CD4-positive, alpha-beta T cell treated with Interleukin-17A for 4 hours (primary cell): ENCODE data around the gene OSTF1.
A peak's percentile ranks its signal among the peaks of the same experiment; 100 is the strongest.

ENCODE experiments used
- DNase-seq: peaks from one replicate; pipeline ENCODE4 v3.0.0-alpha.2; 2020; ENCODE audit warnings: mixed read lengths

The OSTF1 gene

DNA sequence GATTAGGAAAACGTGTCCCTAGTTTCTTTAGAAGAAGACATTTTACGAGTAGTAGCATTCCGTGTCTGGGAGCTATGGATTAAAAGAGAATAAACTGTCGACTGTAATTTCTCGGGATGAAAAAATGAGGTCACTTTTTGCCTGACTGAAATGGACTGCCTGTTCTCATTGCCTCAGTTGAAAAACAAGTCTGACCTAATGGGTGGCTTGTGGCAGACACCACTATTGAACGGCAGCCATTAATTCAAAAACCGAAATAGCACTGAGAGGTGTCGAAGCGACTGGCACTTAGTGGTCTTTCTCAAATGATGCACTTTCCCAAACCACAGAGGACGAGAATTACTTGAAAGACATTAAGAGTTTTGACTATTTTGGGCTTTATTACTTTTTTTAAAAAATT lies 35.4 kb downstream of the OSTF1 start:
- no peak for DNase-seq

DNA sequence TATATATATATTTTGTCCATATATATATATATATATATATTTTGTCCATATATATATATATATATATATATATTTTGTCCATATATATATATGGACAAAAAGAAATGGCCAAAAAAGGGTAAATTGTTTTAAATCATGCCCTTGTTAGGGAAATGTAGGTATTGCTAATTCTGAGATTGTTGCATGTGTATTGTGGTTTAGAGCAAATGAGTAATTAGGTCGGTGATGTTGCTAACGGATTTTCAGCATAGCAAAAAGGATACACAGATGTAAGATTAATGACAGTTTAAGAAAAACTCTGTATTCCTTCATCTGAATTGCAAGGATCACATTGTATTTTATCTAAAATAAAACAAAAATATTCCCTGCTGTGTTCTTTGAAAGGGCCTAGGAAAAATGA lies 40.2 kb downstream of the OSTF1 start:
- no peak for DNase-seq

DNA sequence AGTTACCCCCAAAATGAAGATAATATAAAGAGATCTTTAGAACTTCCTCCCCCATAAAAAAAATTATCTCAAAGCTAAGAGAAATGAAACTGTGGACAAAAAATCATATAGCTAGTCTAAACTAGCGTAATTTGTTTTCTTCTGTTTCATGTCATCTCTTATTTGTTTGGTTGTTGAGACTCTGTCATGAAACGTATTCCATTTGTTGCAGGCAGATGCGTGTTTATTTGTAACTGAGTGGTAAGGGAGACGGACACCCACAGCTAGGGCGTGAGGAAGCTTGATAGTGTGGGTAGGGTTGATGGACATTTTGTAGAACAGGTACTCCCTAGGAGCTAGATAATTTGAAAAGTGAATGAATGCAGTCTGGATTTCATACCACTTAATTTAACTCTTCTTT lies 41.9 kb downstream of the OSTF1 start:
- no peak for DNase-seq

DNA sequence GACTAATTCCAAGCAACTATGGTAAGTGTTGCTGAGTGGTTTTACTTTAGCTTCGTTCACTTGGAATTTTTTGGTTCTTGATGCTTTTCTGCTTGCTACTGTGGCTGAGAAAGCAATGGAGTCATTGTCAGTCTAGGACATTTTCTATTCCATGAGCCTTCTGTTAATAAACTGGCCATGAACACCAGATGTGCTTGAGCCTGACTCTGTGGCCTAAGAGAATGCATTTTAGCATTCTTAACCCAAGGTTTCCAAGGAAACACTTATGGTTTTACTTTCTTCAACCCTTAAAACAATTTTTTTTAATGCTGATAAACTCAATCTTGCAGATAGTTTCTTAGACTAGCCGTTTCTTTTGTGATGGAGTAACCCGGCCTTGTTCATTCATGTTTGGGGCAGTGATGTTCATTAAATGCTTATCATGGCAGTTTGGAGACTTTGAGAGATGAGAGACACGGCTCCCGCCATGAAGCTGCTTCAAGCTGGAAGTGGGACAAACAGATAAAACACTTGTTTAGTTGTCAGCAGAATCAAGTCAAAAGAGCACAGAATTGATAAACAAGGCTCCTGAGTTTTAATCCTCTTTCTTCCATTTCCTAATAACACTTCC lies 42.4 kb downstream of the OSTF1 start:
- no peak for DNase-seq

DNA sequence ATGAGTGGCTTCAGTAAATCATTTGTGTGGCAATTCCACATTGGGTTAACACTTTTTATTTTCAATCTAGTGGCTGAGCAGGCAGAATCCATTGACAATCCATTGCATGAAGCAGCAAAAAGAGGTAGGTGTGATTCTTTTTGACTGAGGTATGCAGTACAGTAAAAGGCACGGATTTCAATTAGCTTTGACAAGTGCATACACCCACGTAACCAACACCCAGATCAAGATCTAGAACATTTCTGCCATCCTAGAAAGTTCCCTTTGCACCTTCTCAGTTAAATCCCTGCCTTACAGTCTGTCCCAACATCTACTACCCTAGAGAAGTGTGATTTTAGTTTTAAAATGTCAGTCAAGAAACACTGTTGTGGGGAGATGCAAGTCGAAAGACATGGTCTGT lies 43.4 kb downstream of the OSTF1 start:
- DNase-seq, result no peak

DNA sequence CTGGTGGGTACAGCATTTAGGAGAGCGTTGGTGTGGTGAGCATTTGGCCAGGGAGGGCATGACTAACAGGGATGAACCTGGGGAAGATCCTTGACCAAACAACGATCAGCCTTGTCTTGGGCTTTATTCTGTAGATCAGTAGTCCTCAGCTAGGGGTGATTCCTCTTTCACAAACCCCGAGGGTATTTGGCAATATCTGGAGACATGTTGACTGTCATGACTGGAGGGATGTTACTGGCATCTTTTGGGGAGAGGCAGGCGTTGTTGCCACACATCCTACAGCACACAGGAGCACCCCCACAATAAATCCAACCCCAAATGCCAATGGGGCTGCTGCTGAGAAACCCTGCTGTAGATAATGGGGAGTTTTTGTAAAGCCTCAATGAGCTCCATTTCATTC lies 43.9 kb downstream of the OSTF1 start:
- no peak for DNase-seq

DNA sequence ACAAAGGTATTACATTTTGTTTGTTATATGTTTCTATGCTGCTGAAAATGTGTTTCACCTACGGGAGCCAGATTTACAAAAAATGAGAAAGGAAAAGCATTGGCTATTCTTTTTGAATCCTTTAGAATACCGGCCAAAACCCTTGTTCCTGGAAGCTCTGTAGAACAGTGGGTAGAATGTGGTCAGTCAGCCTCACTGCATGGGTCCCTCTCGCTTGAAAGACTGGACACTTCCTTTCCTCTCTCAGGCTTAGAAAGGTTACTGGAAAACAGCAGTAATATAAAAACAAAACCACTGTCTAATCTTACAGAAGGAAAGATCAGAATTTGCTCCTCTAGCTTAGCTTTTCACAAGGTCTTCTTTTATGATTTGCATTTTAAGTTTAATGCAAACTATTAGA lies 45.1 kb downstream of the OSTF1 start:
- no peak for DNase-seq

DNA sequence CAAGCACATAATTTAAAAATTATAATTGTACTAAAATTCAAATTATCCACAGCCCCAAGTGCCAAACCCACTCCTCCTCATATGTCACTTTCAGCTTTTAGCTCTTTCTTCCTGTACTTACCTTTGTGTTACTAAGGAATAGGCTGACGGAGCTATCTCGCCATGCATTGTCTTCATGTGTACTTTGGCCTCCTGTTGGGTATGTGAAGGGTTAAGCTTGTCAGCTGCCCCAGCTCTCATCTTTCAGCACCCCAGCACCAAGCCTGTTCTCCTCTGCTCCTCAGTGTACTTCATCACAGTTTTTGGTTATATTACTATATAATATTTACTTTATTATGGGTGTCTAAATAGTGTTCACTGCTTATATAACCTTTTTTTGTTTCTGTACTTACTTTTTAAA lies 46.2 kb downstream of the OSTF1 start:
- DNase-seq, result no peak

DNA sequence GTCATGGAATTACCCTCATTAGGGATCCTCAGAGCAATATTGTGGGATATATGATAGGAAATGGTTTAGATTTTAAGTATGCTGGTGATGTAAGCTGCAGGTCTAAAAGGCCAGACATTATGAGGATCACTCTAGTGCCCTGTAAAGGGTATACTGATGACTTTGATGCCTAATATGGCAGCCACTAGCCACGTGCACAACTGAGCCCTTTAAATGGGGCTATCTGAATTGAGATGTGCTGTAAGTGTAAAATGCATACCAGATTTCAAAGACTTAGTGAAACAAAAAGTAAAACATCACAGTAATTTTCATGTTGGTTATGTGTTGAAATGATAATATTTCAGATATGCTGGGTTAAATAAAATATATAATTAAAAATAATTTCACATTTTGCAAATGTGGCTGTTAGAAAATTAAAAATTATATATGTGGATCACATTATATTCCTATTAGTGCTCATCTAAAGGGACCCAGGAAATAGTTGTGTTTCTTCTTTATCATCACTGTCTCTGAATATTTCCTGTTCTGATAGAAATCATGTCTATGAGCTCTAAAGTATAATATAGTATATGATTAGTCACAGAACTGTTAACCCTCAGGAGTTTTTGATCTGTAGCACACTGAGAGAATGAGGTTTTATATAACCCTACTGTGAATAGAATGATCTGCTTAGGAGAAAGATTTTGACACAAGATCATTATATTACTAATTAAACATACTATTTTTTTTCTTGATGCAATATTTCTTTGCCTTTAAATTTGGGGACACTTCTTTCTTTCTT lies 50.1 kb downstream of the OSTF1 start:
- peak; percentile 10 for DNase-seq

DNA sequence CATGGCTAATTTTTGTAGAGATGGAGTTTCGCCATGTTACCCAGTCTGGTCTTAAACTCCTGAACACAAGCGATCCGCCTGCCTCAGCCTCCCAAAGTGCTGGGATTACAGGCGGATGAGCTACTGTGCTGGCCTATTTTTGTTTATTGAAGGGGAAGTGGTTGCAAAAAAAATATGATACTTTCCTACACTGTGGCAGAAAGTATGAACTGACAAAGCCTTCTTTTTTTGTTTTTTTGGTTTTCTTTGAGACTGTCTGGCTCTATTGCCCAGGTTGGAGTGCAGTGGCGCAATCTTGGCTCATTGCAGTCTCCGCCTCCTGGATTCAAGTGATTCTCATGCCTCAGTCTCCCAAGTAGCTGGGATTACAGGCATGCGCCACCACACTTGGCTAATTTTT lies 50.9 kb downstream of the OSTF1 start:
- DNase-seq, result no peak

DNA sequence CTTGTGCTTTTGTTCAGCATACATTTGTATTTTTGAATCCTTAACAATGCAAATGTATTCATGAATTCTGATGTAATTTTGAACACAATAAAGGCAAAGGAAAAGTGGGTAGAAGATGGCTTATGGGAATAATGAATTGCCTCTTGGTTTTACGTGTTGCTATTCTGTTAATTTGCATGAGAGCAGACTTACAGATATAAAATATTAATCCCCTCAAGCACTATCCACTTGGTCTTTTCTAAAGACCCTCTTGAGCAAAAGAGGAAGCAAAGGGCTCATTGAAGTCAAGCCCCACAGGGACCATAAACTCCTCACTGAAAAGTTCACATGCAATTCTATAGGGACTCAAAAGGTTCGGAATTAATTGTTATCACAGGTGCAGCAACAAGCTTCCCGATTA lies 51.9 kb downstream of the OSTF1 start:
- no peak for DNase-seq

DNA sequence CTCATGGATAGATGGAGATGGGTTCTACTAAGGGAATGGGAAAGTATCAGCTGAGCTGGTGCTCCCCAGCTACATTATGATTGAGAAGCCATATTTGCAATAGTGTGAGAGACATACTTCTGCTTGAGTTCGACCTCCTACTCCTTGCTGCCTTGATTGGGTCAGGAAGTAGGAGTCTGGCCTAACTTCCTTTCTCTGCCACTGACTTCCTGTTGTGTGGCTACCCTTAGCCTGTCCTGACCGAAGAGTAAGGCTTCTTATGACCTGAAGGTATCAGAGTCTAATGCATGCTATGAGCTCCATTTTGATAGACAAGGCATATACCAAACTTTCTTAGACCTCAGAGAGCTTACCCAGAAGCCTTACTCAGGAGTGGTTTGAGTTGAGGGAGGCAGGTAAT lies 53.9 kb downstream of the OSTF1 start:
- DNase-seq, result peak; percentile 34

DNA sequence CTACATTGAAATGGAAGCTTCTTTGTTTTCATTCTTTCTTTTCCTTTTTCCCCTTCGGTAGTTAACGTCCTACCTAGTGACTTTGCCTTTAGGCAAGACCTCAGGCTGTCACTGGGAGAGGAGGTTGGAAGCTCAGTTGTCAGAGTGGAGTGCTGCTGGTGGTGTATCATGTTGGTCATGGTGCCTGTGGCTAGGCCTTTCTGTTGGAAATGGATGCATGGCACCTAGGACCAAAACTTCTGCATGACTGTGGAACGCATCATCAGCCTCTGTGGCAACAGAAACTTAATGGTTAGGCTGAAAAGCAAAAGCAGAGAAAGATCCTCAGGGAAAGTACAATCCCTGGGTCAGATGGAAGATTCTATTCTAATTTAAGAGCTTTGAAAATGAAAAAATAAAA lies 57.9 kb downstream of the OSTF1 start:
- no peak for DNase-seq

DNA sequence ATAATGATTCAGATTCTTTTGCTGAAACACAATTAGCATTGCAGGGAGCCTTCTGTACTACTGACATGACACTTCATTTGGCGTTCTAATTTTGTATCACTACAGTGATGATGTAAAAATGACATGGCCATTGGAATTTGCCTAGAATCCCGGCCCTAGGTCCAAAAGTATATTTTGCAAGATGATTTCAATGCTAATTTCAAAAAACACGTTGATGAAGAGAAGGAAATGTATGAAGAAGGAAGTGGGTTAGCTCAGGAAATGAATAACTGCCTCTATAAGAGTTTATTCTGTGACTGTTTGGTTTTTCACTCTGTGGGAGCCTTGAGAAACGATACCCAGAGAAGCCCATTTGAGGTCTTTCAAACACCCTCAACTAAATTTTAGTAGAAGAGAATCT lies 59.3 kb downstream of the OSTF1 start:
- DNase-seq, result peak; percentile 28

DNA sequence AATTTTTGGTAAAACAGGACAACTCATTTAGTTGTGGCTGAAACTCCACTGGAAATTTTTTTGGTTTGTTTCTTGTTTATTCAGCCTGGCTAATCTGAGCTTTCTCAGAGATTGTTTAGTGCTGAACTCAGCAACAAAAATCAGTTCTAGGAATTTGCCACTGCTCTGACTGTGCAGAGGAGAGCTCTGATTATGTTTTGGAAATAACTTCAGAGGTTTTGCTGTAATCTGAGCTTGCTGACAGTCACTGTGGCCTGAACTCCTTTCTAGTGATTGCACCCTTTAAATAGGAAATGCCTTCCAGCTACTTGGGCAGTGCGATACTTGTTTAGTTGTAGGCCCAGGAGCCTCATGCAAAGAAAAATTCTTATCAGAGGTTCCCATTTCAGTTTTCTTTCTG lies 60.2 kb downstream of the OSTF1 start:
- DNase-seq, result peak; percentile 20

DNA sequence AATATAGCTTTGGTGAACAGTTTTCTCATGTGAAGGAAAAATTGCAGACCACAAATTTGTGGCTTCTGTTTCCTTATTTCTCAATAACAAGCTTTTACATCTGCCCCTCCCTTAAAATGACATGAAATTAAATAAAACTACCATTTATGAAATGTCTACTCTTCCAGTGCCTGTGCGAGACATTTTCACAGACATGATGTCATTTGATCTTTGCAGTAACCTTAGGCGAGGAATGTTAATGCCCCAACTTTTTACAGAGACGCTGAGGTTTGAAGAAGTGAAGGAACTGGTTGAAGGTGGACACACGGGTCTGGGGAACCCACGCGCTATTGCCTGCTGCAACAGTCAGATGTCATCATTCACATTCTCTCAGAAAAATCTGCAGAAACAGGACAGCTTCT lies 61.5 kb downstream of the OSTF1 start:
- DNase-seq, result peak; percentile 36

DNA sequence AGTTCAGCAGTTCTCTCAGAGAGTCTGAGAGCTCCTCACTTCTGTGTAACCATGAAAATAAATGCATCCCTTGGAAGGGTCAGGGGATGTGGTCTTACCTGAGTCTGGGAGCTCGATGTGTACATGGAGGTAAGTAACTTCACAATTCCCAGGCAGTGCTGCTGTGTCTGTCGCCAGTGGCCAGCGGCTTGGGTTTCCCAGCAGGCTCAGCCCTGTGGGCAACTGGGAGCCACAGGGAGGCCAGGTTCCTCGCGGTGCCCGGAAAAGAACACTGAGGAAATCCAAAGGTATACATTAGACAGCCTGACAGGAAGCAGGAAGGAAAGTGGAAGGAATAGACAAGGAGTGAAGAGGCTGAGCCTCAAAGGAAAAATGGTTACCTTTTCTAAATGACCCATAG lies 62.2 kb downstream of the OSTF1 start:
- DNase-seq, result no peak

DNA sequence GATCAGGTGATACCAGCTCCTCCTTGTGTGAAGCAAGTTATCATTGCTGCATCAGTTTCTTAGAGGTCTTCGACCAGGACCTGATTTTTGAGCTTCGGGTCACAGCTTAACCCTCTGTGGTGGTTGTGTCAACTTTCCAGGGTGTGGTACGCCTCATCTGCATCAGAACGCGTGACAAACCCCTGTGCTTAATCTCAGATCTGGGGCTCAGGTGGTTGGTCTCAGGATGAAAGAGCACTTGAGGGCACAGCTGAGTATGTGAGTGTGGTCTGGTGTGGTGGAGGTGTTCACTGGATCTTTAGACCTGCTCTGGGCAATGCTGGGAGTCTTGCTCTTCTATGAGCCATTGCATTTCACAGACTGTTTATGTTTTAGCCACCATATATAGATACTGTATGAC lies 64.1 kb downstream of the OSTF1 start:
- peak; percentile 70 for DNase-seq

DNA sequence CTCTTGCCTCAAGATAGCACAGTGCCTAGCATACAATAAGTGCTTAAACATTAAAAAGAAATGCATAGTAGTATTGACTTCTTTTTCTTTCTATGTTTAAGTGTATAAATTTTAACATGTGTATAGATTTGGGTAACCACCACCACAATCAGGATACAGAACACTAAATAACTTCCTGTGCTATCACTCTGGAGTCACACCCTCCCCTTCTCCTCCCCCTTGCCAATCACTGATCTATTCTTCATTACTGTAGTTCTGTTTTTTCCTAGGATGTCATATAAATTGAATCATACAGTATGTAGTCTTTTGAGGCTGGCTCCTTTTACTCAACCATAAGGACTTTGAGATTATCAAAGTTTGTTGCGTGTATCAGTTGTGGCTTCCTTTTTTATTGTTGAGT lies 68.5 kb downstream of the OSTF1 start:
- DNase-seq, result peak; percentile 15

DNA sequence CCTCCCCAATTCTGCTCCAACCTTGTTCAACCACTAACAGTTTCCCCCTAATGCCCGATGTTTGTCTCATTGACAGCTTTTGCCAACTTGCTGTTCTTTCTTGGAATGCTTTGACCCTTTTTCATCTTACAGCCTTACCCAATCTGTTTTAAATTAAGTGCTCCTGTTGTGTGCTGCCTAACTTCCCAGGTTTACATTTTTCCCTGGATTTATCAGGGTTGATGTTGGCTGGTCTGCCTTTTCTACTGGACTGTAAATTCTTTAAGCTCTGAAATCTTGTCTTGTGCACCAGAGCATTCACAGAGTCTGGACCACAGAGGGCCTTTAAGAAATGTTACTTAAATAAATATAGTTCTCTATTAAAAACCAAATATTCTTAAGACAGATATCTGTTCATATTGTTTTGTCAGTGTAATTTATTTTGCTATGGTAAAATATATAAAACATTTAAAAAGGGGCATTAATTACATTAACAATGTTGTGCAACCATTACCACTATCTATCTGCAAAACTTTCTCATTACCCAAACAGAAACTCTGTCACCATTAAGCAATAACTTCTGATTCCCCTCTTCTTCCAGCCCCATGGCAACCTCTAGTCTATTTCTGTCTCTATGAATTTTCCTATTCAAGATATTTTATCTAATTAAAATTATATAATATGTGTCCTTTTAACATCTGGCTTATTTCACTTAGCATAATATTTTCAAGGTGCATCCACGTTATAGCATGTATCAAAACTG lies 73.0 kb downstream of the OSTF1 start:
- DNase-seq, result no peak

DNA sequence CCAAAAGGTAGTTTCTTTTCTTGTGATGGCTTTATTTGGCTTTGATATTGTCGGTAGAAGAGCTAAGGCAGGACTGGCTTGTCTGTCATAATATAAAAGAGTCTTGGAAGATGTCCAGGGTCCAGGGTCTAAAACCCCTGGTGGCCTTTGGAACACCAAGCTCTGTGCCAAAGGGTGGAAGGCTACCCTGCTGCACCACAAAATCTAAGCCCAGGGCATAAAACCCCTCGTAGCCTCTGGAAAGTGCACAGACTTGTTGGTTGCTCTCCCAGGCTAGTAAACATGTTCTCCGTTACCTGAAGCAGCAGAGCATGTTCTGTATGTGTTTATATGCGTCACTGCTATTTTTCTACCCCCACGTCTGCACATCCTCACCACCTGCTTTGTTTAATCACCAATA lies 75.5 kb downstream of the OSTF1 start:
- no peak for DNase-seq

DNA sequence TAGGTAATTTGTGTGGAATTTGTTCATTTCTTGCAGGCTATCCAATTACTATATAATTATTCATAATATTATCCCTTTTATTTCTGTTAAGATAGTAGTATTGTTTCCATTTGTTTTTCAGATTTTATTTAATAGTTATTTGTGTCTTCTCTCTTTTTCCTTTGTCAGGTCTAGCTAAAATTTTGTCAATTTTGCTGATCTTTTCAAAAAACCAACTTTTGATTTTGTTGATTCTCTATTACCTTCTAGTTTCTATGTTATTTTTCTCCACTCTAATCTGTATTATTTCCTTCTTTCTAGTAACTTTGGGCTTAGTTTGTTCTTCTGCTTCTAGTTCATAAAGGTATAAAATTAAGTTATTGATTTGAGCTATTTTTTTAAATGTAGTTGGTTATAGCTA lies 76.3 kb downstream of the OSTF1 start:
- DNase-seq, result no peak

DNA sequence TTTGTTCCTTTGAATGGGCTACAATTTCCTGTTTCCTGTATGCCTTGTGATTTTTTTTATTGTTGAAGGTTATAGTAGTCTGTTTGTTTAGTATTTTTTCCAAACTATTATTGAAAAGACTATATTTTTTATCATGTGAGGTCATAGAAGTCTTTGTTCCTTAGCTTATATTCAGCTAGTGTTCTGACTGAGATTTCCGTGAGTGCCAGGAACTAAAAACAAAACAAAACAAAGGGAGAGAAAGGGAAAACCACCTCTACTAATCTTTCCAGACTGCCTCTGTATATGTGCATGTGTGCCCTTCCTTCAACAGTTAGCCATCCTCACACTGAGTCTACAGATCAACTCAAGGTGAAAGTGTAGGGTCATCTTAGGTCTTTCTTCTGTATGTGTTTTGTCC lies 79.0 kb downstream of the OSTF1 start:
- DNase-seq, result no peak
